HL-60 (cell line): Measurements from ENCODE around the gene PIK3CD.

ENCODE experiments used
- DNase-seq, 2 experiments: peaks; one replicate each; pipeline ENCODE4 v3.0.0-alpha.2; 2010 to 2020; ENCODE audit warnings: low read depth in 1 of 2, low spot score in 1 of 2
- H3K27ac ChIP-seq: fragments of 250-450 bp; sonication (Bioruptor Pico); replicated peaks from 2 replicates; pipeline ENCODE4 v1.5.1; 2020; ENCODE audit warnings: mild to moderate bottlenecking, moderate library complexity
- H3K27me3 ChIP-seq: fragments of 250-450 bp; sonication (Bioruptor Pico); 2 replicates; pipeline ENCODE4 v1.5.1; 2021; ENCODE audit warnings: mild to moderate bottlenecking, moderate library complexity; ENCODE audit not compliant: insufficient read depth, poor library complexity, severe bottlenecking
- H3K4me3 ChIP-seq: replicated peaks from 2 replicates; pipeline ENCODE4 v1.5.1; 2011; ENCODE audit warnings: mild to moderate bottlenecking, control low read depth, low read length; ENCODE audit not compliant: insufficient read depth
- GABPA ChIP-seq: IDR thresholded peaks from 2 replicates; pipeline ENCODE4 v1.6.1; 2012; ENCODE audit warnings: low read depth
- POLR2AphosphoS5 ChIP-seq: IDR thresholded peaks from 2 replicates; pipeline ENCODE4 v1.6.1; 2012; ENCODE audit warnings: low read depth
- SPI1 ChIP-seq: IDR thresholded peaks from 2 replicates; pipeline ENCODE4 v1.6.1; 2012; ENCODE audit warnings: low read depth, mild to moderate bottlenecking, borderline replicate concordance
- TF ChIP-seq, protein P1 (sequence below): IDR thresholded peaks from 2 replicates; pipeline ENCODE4 v1.6.1; 2012; ENCODE audit warnings: low read depth; ENCODE audit not compliant: insufficient replicate concordance
- TF ChIP-seq, protein P2 (sequence below): IDR thresholded peaks from one replicate; pipeline ENCODE4 v1.5.1; 2011; ENCODE audit warnings: low read length, control low read depth, inconsistent platforms; ENCODE audit not compliant: insufficient read depth

The PIK3CD gene

DNA sequence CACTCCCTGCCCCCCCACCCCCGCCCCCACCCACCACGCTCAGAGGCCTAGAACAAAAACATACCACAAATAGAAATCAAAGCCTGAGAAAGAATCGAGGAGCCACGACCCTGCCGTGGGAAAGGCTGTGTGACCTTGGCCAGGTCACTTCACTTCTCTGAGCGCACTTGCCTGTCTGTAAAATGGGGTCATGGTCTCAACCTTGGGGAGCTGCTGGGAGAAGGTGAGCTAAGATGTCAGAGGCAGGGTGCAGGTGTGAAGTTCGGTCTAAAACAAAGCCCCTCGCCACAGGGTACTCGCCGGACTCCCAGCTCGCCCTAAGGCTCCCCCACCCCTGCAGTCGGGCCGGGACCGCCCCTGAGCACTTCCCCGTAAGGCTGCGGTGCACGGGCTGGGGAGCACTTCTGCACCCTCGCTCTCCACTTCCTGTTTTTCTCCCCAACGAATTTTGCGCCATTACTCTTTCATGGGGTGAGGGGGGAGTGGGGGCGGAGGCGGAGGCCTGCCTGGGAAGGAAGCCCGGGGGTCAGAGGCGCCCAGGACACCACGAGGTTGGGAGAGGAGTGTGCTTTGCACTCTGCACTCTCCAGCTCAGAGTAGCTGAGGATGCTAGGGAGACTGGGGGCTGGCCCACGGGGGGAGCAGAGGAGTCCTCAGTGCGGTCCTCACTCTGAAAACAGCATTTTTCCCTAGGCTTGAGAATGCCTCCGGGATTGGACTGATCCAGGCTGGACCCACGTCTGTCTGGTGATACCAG is 21.9 kb upstream of the PIK3CD start:
- TF ChIP-seq POLR2AphosphoS5 (peak; percentile 49), SPI1 (peak; percentile 100), GABPA (no peak)
- no peaks in the 10 kb centered on the region for H3K27me3 ChIP-seq
- H3K27ac ChIP-seq: peak overlapping the region; percentile 89
- peak; percentile 96 for DNase-seq
- H3K4me3 ChIP-seq: peak overlapping the region; percentile 54

DNA sequence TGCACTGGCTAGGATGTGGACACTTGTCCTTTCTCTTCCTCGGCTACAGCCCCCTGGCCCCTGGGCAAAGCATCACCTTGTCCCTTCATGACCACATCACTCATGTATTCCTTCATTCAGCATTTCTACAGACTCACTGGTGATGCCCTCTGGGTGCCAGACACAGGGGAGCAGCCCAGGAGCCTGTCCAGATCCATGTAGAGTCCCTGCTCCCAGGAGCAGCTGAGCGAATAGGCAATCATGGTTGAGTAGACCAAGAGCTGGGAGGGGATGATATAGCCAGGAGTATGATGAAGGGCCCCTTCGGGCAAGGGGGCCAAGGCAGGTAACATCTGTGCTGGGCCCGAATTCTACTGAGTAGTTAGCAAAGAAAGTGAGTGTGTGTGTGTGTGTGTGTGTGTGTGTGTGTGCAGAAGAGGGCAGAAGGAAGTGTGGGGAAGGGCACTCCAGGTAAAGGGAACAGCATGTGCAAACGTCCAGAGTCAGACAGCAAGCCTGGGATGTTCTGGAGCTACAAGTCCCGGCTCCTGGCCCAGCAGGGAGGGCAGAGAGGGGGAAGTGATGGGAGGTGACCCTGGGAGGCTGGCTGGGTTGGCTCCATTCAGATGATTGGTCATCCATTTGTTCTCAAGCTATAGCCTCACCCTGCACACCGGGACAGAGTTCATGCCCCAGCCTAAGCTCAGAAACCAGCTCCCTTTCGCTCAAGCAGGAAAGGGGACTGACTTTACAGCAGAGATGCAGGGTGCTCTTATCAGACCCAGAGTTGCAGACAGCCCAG is 21.0 kb upstream of the PIK3CD start:
- TF ChIP-seq, protein P1, sequence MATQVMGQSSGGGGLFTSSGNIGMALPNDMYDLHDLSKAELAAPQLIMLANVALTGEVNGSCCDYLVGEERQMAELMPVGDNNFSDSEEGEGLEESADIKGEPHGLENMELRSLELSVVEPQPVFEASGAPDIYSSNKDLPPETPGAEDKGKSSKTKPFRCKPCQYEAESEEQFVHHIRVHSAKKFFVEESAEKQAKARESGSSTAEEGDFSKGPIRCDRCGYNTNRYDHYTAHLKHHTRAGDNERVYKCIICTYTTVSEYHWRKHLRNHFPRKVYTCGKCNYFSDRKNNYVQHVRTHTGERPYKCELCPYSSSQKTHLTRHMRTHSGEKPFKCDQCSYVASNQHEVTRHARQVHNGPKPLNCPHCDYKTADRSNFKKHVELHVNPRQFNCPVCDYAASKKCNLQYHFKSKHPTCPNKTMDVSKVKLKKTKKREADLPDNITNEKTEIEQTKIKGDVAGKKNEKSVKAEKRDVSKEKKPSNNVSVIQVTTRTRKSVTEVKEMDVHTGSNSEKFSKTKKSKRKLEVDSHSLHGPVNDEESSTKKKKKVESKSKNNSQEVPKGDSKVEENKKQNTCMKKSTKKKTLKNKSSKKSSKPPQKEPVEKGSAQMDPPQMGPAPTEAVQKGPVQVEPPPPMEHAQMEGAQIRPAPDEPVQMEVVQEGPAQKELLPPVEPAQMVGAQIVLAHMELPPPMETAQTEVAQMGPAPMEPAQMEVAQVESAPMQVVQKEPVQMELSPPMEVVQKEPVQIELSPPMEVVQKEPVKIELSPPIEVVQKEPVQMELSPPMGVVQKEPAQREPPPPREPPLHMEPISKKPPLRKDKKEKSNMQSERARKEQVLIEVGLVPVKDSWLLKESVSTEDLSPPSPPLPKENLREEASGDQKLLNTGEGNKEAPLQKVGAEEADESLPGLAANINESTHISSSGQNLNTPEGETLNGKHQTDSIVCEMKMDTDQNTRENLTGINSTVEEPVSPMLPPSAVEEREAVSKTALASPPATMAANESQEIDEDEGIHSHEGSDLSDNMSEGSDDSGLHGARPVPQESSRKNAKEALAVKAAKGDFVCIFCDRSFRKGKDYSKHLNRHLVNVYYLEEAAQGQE: no peak
- TF ChIP-seq, protein P2, sequence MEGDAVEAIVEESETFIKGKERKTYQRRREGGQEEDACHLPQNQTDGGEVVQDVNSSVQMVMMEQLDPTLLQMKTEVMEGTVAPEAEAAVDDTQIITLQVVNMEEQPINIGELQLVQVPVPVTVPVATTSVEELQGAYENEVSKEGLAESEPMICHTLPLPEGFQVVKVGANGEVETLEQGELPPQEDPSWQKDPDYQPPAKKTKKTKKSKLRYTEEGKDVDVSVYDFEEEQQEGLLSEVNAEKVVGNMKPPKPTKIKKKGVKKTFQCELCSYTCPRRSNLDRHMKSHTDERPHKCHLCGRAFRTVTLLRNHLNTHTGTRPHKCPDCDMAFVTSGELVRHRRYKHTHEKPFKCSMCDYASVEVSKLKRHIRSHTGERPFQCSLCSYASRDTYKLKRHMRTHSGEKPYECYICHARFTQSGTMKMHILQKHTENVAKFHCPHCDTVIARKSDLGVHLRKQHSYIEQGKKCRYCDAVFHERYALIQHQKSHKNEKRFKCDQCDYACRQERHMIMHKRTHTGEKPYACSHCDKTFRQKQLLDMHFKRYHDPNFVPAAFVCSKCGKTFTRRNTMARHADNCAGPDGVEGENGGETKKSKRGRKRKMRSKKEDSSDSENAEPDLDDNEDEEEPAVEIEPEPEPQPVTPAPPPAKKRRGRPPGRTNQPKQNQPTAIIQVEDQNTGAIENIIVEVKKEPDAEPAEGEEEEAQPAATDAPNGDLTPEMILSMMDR: no peak
- TF ChIP-seq SPI1 (no peak; the same call in 1 of the 2 replicates), GABPA (no peak), POLR2AphosphoS5 (no peak; the same call in 1 of the 2 replicates)
- Histone ChIP-seq H3K4me3 (peak overlapping the region; percentile 54), H3K27me3 (no peaks in the 10 kb centered on the region), H3K27ac (peak overlapping the region; percentile 89)
- DNase-seq: peak in 1 of 2 experiments; percentile 36

DNA sequence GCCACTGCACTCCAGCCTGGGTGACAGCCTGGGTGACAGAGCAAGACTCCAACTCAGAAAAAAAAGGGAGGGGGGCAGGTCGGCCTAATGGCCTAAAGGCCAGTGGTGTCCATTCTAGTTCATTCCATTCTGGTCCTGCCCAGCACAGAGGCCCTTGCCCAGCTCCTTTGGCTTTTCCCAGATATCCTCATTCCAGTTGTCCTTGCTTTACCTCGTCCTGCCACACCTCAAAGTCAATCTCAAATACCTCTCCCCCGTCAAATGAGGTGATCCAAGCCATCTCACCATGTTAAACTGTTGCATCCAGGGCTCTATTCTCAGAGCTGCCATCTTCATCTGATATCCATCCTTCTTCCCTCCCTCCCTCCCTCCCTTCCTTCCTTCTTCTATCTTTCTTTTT is 19.9 kb upstream of the PIK3CD start:
- DNase-seq: no peak
- H3K27me3 ChIP-seq: no peaks in the 10 kb centered on the region
- TF ChIP-seq GABPA (no peak), SPI1 (no peak), POLR2AphosphoS5 (no peak)
- TF ChIP-seq, protein P1: no peak
- TF ChIP-seq, protein P2: no peak
- no peak overlapping the region for H3K4me3 ChIP-seq
- no peak overlapping the region for H3K27ac ChIP-seq

DNA sequence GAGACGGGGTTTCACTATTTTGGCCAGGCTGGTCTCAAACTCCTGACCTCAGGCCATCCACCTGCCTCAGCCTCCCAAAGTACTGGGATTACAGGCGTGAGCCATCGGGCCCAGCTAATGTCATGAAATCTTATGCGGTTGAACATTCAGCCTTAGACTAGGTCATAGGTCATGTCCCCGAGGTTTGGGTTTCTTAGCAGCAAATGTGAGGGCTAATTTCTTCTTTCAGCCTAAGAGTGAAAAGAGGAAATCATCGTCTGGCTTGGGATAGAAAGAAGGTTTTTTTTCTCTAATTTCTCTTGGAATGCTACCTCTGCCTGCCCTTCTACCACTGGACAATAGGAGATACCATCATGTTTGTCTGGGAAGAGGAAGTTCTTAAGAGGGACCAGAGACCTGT is 18.0 kb upstream of the PIK3CD start:
- H3K4me3 ChIP-seq: no peak overlapping the region
- no peaks in the 10 kb centered on the region for H3K27me3 ChIP-seq
- no peak for DNase-seq

More for the DNA sequence above, 18.0 kb upstream of the PIK3CD start:
- no peak overlapping the region for H3K27ac ChIP-seq
- no peak for TF ChIP-seq POLR2AphosphoS5
- no peak for TF ChIP-seq GABPA
- TF ChIP-seq SPI1: peak; percentile 56; the same call in 1 of the 2 replicates
- TF ChIP-seq, protein P2: no peak
- TF ChIP-seq, protein P1: no peak
